K562 (cell line): ENCODE results near the gene GNB2. TPM values are rescaled to one million over a fixed set of nuclear protein-coding genes. Genes with fewer than 3 reads are reported as not detected.
A peak's percentile ranks its signal among the peaks of the same experiment; 100 is the strongest.

Experiments
- DLX4 ChIP-seq: fragments of 250-450 bp; sonication (Bioruptor Pico); IDR thresholded peaks from 2 replicates; pipeline ENCODE4 v1.6.1; 2021; ENCODE audit warnings: mild to moderate bottlenecking
- E2F3 ChIP-seq: fragments of 250-450 bp; sonication (Bioruptor Pico); IDR thresholded peaks from 2 replicates; pipeline ENCODE4 v1.4.0; 2020; ENCODE audit warnings: mild to moderate bottlenecking
- TSHZ1 ChIP-seq: fragments of 250-450 bp; sonication (Bioruptor Pico); IDR thresholded peaks from 2 replicates; pipeline ENCODE4 v1.4.0; 2020; ENCODE audit warnings: mild to moderate bottlenecking, moderate library complexity
- polyA plus RNA-seq, 8 experiments: library from polyadenylated mRNA; depleted of rRNA in 4 of 8; stranded (reverse) in 5 of 8; unstranded in 3 of 8; fragments of >200 nt; fragmentation: Nextera tagmentation in 2 of 8; fragmentation: Illumina TruSeq in 1 of 8; extraction: Ambion mirVana in 2 of 8; extraction: Trizol in 1 of 8; gene quantifications; 2 replicates each; pipeline versions ENCODE4 v1.2.1 to v1.2.3, GENCODE V29; 2011 to 2014; ENCODE audit warnings: inconsistent platforms in 1 of 8, missing spikeins in 1 of 8
- total RNA-seq, 7 experiments: library from RNA; depleted of rRNA in 6 of 7; stranded (reverse); fragments of >200 nt in 6 of 7; fragmentation: Illumina TruSeq in 2 of 7; extraction: Trizol in 2 of 7; gene quantifications; 2 replicates each; pipeline versions ENCODE4 v1.2.1 to v1.2.3, GENCODE V29; 2011 to 2021; ENCODE audit warnings: low replicate concordance in 1 of 7
- TF ChIP-seq, protein P1 (sequence below), 2 experiments: fragments of 450-650 bp in 1 of 2; sonication (generic) in 1 of 2; formaldehyde crosslinking in 1 of 2; IDR thresholded peaks; 2 replicates each; pipeline versions ENCODE4 v1.7.1 to v1.9.0; 2016 to 2022; ENCODE audit warnings: inconsistent platforms in 1 of 2, mild to moderate bottlenecking in 1 of 2, missing genetic modification reagents in 1 of 2
- TF ChIP-seq, protein P2 (sequence below), 2 experiments: IDR thresholded peaks; 2 replicates each; pipeline ENCODE4 v1.6.1; 2012; ENCODE audit warnings: improper control_type of control experiment in 2 of 2, low read depth in 2 of 2, low read length in 2 of 2, borderline replicate concordance in 1 of 2
- TF ChIP-seq, protein P3 (sequence below): fragments of 250-450 bp; sonication (Bioruptor Pico); IDR thresholded peaks from 2 replicates; pipeline ENCODE4 v1.8.0; 2022; ENCODE audit warnings: inconsistent platforms, mild to moderate bottlenecking, moderate library complexity, borderline replicate concordance

GNB2 gene
- total and polyA plus RNA-seq, 9 of the 15 experiments (the other 6 are each of a cell fraction or from before 2014, with no cell fraction given) = 0.65 to 320 (median 104) TPM

DNA sequence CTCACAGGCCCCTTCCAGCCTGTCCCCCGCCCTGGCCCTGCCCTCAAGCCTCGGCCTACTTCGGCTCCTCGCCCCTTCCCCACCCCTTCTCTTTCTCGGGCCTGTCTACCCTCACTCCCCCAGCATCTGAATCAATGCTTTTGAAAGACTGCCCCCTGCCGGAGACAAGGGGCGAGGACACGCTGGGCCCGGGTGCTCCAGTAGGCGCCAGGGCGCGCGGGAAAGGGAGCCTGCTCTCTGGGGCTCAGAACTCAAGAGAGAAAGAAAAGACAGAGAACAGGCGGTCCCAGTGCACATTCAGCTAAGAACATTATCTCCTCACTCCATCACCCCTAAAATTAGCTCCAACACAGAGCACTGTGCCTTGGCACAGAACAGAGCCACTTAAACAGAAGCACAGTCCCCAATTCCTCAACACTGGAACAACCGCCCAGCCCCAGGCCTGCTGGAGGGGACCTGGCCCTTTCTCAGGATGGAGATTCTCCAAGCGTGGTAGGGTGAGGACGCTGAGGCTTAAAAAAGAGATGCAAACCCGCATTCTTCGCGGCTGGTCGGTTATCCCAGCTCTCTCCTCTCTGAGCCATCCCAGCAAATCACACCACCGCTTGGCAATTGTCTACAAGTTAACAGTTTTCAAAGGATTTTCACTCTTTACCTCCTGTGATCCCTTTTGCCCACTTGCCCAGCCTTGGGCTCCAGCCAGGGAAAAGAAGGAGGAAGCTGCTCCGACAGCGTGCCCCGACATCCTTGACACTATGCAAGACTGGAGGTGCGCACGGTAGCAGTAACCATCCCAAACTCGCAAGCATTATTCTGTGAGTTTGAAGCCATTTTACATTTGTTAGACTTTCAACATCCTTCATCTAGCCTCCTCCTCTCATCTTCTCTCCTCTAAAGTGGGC, 18.4 kb downstream of the GNB2 start (continued):
- TF ChIP-seq, protein P1, sequence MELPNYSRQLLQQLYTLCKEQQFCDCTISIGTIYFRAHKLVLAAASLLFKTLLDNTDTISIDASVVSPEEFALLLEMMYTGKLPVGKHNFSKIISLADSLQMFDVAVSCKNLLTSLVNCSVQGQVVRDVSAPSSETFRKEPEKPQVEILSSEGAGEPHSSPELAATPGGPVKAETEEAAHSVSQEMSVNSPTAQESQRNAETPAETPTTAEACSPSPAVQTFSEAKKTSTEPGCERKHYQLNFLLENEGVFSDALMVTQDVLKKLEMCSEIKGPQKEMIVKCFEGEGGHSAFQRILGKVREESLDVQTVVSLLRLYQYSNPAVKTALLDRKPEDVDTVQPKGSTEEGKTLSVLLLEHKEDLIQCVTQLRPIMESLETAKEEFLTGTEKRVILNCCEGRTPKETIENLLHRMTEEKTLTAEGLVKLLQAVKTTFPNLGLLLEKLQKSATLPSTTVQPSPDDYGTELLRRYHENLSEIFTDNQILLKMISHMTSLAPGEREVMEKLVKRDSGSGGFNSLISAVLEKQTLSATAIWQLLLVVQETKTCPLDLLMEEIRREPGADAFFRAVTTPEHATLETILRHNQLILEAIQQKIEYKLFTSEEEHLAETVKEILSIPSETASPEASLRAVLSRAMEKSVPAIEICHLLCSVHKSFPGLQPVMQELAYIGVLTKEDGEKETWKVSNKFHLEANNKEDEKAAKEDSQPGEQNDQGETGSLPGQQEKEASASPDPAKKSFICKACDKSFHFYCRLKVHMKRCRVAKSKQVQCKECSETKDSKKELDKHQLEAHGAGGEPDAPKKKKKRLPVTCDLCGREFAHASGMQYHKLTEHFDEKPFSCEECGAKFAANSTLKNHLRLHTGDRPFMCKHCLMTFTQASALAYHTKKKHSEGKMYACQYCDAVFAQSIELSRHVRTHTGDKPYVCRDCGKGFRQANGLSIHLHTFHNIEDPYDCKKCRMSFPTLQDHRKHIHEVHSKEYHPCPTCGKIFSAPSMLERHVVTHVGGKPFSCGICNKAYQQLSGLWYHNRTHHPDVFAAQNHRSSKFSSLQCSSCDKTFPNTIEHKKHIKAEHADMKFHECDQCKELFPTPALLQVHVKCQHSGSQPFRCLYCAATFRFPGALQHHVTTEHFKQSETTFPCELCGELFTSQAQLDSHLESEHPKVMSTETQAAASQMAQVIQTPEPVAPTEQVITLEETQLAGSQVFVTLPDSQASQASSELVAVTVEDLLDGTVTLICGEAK (IDR thresholded peaks at IDR 0.05) = no peak
- TF ChIP-seq, protein P1 (CRISPR knock-in tag; IDR thresholded peaks at IDR 0.05) = no peak
- TF ChIP-seq E2F3 (CRISPR knock-in tag) (0 out of 2 replicates have a peak, but pooled peaks have one; percentile 59), TSHZ1 (CRISPR knock-in tag) (no peak), DLX4 (CRISPR knock-in tag) (no peak)
- TF ChIP-seq, protein P2, sequence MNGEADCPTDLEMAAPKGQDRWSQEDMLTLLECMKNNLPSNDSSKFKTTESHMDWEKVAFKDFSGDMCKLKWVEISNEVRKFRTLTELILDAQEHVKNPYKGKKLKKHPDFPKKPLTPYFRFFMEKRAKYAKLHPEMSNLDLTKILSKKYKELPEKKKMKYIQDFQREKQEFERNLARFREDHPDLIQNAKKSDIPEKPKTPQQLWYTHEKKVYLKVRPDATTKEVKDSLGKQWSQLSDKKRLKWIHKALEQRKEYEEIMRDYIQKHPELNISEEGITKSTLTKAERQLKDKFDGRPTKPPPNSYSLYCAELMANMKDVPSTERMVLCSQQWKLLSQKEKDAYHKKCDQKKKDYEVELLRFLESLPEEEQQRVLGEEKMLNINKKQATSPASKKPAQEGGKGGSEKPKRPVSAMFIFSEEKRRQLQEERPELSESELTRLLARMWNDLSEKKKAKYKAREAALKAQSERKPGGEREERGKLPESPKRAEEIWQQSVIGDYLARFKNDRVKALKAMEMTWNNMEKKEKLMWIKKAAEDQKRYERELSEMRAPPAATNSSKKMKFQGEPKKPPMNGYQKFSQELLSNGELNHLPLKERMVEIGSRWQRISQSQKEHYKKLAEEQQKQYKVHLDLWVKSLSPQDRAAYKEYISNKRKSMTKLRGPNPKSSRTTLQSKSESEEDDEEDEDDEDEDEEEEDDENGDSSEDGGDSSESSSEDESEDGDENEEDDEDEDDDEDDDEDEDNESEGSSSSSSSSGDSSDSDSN (IDR thresholded peaks at IDR 0.05; ENCODE audit: borderline replicate concordance in 1 of 2, low read depth in 2 of 2, low read length in 2 of 2) = peak in 1 of 2 experiments; percentile 80; a peak in 1 of 4 replicates
- TF ChIP-seq, protein P3, sequence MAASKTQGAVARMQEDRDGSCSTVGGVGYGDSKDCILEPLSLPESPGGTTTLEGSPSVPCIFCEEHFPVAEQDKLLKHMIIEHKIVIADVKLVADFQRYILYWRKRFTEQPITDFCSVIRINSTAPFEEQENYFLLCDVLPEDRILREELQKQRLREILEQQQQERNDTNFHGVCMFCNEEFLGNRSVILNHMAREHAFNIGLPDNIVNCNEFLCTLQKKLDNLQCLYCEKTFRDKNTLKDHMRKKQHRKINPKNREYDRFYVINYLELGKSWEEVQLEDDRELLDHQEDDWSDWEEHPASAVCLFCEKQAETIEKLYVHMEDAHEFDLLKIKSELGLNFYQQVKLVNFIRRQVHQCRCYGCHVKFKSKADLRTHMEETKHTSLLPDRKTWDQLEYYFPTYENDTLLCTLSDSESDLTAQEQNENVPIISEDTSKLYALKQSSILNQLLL (CRISPR knock-in tag) = no peak
